SK-N-SH treated with all-trans-retinoic acid at 6 μM for 48 hours (cell line): ENCODE data around the gene VMP1.
"Not testable (repeated sequence)": the region's sequence is repeated elsewhere in the genome, so short reads cannot be mapped to it uniquely, and the experiment has no call there.

Source experiments
- ATAC-seq: fragments of 200-7000 bp; cut with Tn5 transposase; 3 replicates; pipeline ENCODE4 v1.9.1; 2020; ENCODE audit warnings: mild to moderate bottlenecking, moderate library complexity
- BACH2 ChIP-seq: fragments of 250-450 bp; sonication (Bioruptor Pico); IDR thresholded peaks from 2 replicates; pipeline ENCODE4 v1.9.0; 2021; ENCODE audit warnings: mild to moderate bottlenecking, borderline replicate concordance
- CREB5 ChIP-seq: fragments of 250-450 bp; sonication (Bioruptor Pico); IDR thresholded peaks from 2 replicates; pipeline ENCODE4 v1.5.1; 2020; ENCODE audit warnings: low read depth, mild to moderate bottlenecking, moderate library complexity
- ESRRG ChIP-seq: fragments of 250-450 bp; sonication (Bioruptor Pico); IDR thresholded peaks from 2 replicates; pipeline ENCODE4 v1.6.1; 2021; ENCODE audit warnings: mild to moderate bottlenecking
- OSR1 ChIP-seq: fragments of 250-450 bp; sonication (Bioruptor Pico); IDR thresholded peaks from 2 replicates; pipeline ENCODE4 v1.8.0; 2022; ENCODE audit warnings: moderate library complexity, mild to moderate bottlenecking, inconsistent platforms
- TSHZ2 ChIP-seq: fragments of 250-450 bp; sonication (Bioruptor Pico); IDR thresholded peaks from 2 replicates; pipeline ENCODE4 v1.5.0; 2020; ENCODE audit warnings: mild to moderate bottlenecking, moderate library complexity
- ZFP30 ChIP-seq: fragments of 450-650 bp; formaldehyde crosslinking; IDR thresholded peaks from 2 replicates; pipeline ENCODE4 v1.5.0; 2022; ENCODE audit warnings: mild to moderate bottlenecking, moderate library complexity
- ZNF565 ChIP-seq: fragments of 450-650 bp; formaldehyde crosslinking; conservative IDR thresholded peaks from 2 replicates; pipeline ENCODE4 v1.5.0; 2020; ENCODE audit warnings: low read depth, mild to moderate bottlenecking, moderate library complexity
- TF ChIP-seq, protein P1 (sequence below): fragments of 250-450 bp; sonication (Bioruptor Pico); IDR thresholded peaks from 2 replicates; pipeline ENCODE4 v1.8.0; 2021; ENCODE audit warnings: low read depth, mild to moderate bottlenecking, moderate library complexity, borderline replicate concordance
- TF ChIP-seq, protein P2 (sequence below): fragments of 250-450 bp; sonication (Bioruptor Pico); IDR thresholded peaks from 2 replicates; pipeline ENCODE4 v1.5.1; 2021; ENCODE audit warnings: mild to moderate bottlenecking, moderate library complexity

Gene VMP1

DNA sequence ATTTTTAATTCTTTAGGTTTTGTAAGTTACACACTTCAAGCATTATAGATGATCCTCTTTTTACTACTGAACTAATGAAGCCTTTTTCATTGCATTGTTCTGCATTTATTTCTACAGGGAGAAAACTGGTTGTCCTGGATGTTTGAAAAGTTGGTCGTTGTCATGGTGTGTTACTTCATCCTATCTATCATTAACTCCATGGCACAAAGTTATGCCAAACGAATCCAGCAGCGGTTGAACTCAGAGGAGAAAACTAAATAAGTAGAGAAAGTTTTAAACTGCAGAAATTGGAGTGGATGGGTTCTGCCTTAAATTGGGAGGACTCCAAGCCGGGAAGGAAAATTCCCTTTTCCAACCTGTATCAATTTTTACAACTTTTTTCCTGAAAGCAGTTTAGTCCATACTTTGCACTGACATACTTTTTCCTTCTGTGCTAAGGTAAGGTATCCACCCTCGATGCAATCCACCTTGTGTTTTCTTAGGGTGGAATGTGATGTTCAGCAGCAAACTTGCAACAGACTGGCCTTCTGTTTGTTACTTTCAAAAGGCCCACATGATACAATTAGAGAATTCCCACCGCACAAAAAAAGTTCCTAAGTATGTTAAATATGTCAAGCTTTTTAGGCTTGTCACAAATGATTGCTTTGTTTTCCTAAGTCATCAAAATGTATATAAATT is 132.3 kb downstream of the VMP1 start (continued):
- TF ChIP-seq TSHZ2 (CRISPR knock-in tag): no peak
- TF ChIP-seq ZFP30 (CRISPR knock-in tag): no peak

- TF ChIP-seq, protein P1, sequence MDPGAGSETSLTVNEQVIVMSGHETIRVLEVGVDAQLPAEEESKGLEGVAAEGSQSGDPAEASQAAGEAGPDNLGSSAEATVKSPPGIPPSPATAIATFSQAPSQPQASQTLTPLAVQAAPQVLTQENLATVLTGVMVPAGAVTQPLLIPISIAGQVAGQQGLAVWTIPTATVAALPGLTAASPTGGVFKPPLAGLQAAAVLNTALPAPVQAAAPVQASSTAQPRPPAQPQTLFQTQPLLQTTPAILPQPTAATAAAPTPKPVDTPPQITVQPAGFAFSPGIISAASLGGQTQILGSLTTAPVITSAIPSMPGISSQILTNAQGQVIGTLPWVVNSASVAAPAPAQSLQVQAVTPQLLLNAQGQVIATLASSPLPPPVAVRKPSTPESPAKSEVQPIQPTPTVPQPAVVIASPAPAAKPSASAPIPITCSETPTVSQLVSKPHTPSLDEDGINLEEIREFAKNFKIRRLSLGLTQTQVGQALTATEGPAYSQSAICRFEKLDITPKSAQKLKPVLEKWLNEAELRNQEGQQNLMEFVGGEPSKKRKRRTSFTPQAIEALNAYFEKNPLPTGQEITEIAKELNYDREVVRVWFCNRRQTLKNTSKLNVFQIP (CRISPR knock-in tag): peak; percentile 11
- no peak for TF ChIP-seq BACH2
- TF ChIP-seq, protein P2, sequence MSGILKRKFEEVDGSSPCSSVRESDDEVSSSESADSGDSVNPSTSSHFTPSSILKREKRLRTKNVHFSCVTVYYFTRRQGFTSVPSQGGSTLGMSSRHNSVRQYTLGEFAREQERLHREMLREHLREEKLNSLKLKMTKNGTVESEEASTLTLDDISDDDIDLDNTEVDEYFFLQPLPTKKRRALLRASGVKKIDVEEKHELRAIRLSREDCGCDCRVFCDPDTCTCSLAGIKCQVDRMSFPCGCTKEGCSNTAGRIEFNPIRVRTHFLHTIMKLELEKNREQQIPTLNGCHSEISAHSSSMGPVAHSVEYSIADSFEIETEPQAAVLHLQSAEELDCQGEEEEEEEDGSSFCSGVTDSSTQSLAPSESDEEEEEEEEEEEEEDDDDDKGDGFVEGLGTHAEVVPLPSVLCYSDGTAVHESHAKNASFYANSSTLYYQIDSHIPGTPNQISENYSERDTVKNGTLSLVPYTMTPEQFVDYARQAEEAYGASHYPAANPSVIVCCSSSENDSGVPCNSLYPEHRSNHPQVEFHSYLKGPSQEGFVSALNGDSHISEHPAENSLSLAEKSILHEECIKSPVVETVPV (CRISPR knock-in tag): peak; percentile 94
- TF ChIP-seq CREB5 (CRISPR knock-in tag): peak; percentile 87
- TF ChIP-seq ZNF565: no peak
- TF ChIP-seq ESRRG (CRISPR knock-in tag): peak; percentile 44; the same call in 1 of the 2 replicates
- TF ChIP-seq TSHZ2 (CRISPR knock-in tag): no peak
- no peak for TF ChIP-seq ZFP30 (CRISPR knock-in tag)
- TF ChIP-seq, all 23 proteins: peak for 4
- ATAC-seq: no peak
These were observed 133.1 kb downstream of the VMP1 start for GRCh38 chr17:59840329-59841090.

- ATAC-seq: not testable (repeated sequence)
- TF ChIP-seq, protein P1 (CRISPR knock-in tag): peak; percentile 65
- TF ChIP-seq OSR1 (CRISPR knock-in tag) (0 out of 2 replicates have a peak, but pooled peaks have one; percentile 77), ESRRG (CRISPR knock-in tag) (peak; percentile 57; the same call in 1 of the 2 replicates), CREB5 (CRISPR knock-in tag) (peak; percentile 40; the same call in 1 of the 2 replicates)
- TF ChIP-seq, protein P2 (CRISPR knock-in tag): peak; percentile 56; the same call in 1 of the 2 replicates
- TF ChIP-seq, all 23 proteins: peak for 5; not testable (repeated sequence) for 18
These were observed 133.8 kb downstream of the VMP1 start for GRCh38 chr17:59841091-59841881.

- not testable (repeated sequence) for ATAC-seq
These were observed 134.4 kb downstream of the VMP1 start for GRCh38 chr17:59841882-59842263.
